H9 (cell line): ENCODE data around the gene SGIP1. TPM values are rescaled to one million over a fixed set of nuclear protein-coding genes. Genes with fewer than 3 reads are reported as not detected.
A peak's percentile ranks its signal among the peaks of the same experiment; 100 is the strongest.

ENCODE experiments used
- DNase-seq: peaks from one replicate; pipeline ENCODE4 v3.0.0-alpha.2; 2017
- H2AFZ ChIP-seq: one replicate; pipeline ENCODE4 v1.6.1; 2013; ENCODE audit warnings: mild to moderate bottlenecking, low read length, control low read depth, moderate library complexity
- H2AK5ac ChIP-seq: 2 replicates; pipeline ENCODE4 v1.6.1; 2013; ENCODE audit warnings: low read length, control low read depth, mixed read lengths; ENCODE audit not compliant: insufficient read length
- H2BK120ac ChIP-seq: one replicate; pipeline ENCODE4 v1.6.1; 2013; ENCODE audit warnings: low read depth, mild to moderate bottlenecking, low read length, control low read depth, inconsistent platforms; ENCODE audit not compliant: poor library complexity, severe bottlenecking
- H2BK12ac ChIP-seq: 2 replicates; pipeline ENCODE4 v1.6.1; 2013; ENCODE audit warnings: low read length, control low read depth, mixed read lengths, low read depth; ENCODE audit not compliant: insufficient read length
- H2BK15ac ChIP-seq: 2 replicates; pipeline ENCODE4 v1.6.1; 2013; ENCODE audit warnings: low read depth, low read length, control low read depth
- H2BK20ac ChIP-seq: one replicate; pipeline ENCODE4 v1.6.1; 2013; ENCODE audit warnings: low read depth, mild to moderate bottlenecking, low read length, control low read depth, inconsistent platforms; ENCODE audit not compliant: poor library complexity, severe bottlenecking
- H2BK5ac ChIP-seq: 2 replicates; pipeline ENCODE4 v1.6.1; 2013; ENCODE audit warnings: low read length, control low read depth, mixed read lengths; ENCODE audit not compliant: insufficient read length
- H3K14ac ChIP-seq: 2 replicates; pipeline ENCODE4 v1.6.1; 2013; ENCODE audit warnings: low read length, control low read depth; ENCODE audit not compliant: insufficient read depth
- H3K18ac ChIP-seq: 2 replicates; pipeline ENCODE4 v1.6.1; 2013; ENCODE audit warnings: low read depth, mild to moderate bottlenecking, mixed read lengths, low read length, control low read depth; ENCODE audit not compliant: insufficient read length
- H3K23ac ChIP-seq: 2 replicates; pipeline ENCODE4 v1.6.1; 2013; ENCODE audit warnings: low read length, control low read depth, mixed read lengths, low read depth; ENCODE audit not compliant: insufficient read length
- H3K23me2 ChIP-seq: 2 replicates; pipeline ENCODE4 v1.6.1; 2013; ENCODE audit warnings: low read depth, mild to moderate bottlenecking, mixed read lengths, low read length, control low read depth; ENCODE audit not compliant: insufficient read length, poor library complexity, severe bottlenecking
- H3K27ac ChIP-seq: 2 replicates; pipeline ENCODE4 v1.5.1; 2013; ENCODE audit warnings: low read length, control low read depth, mixed read lengths, low read depth; ENCODE audit not compliant: insufficient read length
- H3K27me3 ChIP-seq: 2 replicates; pipeline ENCODE4 v1.6.1; 2013; ENCODE audit warnings: low read length, control low read depth, inconsistent platforms; ENCODE audit not compliant: insufficient read depth
- H3K4ac ChIP-seq: 2 replicates; pipeline ENCODE4 v1.6.1; 2013; ENCODE audit warnings: low read depth, mild to moderate bottlenecking, control low read depth, inconsistent platforms, low read length, moderate library complexity
- H3K4me1 ChIP-seq: 2 replicates; pipeline ENCODE4 v1.6.1; 2013; ENCODE audit warnings: low read length, control low read depth, inconsistent platforms; ENCODE audit not compliant: insufficient read depth
- H3K4me2 ChIP-seq: 2 replicates; pipeline ENCODE4 v1.6.1; 2013; ENCODE audit warnings: low read length, control low read depth, mixed read lengths; ENCODE audit not compliant: insufficient read length, insufficient read depth
- H3K56ac ChIP-seq: 2 replicates; pipeline ENCODE4 v1.6.1; 2013; ENCODE audit warnings: low read depth, mild to moderate bottlenecking, mixed read lengths, low read length, control low read depth; ENCODE audit not compliant: insufficient read length
- H3K79me1 ChIP-seq: 2 replicates; pipeline ENCODE4 v1.6.1; 2013; ENCODE audit warnings: low read depth, mild to moderate bottlenecking, moderate library complexity, low read length, control low read depth, inconsistent platforms; ENCODE audit not compliant: insufficient read depth, poor library complexity, severe bottlenecking
- H3K79me2 ChIP-seq: 2 replicates; pipeline ENCODE4 v1.6.1; 2013; ENCODE audit warnings: low read length, control low read depth, inconsistent platforms; ENCODE audit not compliant: insufficient read depth
- H3K9ac ChIP-seq: 2 replicates; pipeline ENCODE4 v1.6.1; 2013; ENCODE audit warnings: low read length, control low read depth, mixed read lengths; ENCODE audit not compliant: insufficient read length; ENCODE audit errors: extremely low read depth
- H3K9me3 ChIP-seq: one replicate; pipeline ENCODE4 v1.6.1; 2013; ENCODE audit warnings: low read depth, low read length, inconsistent platforms; ENCODE audit not compliant: control insufficient read depth
- H3T11ph ChIP-seq: one replicate; pipeline ENCODE4 v1.6.1; 2013; ENCODE audit warnings: mild to moderate bottlenecking, low read length, control low read depth, inconsistent platforms
- H4K20me1 ChIP-seq: one replicate; pipeline ENCODE4 v1.6.1; 2013; ENCODE audit not compliant: control insufficient read depth, insufficient read length, insufficient read depth
- H4K5ac ChIP-seq: 2 replicates; pipeline ENCODE4 v1.6.1; 2013; ENCODE audit warnings: low read depth, mild to moderate bottlenecking, mixed read lengths, low read length, control low read depth; ENCODE audit not compliant: insufficient read length
- H4K8ac ChIP-seq: replicated peaks from 2 replicates; pipeline ENCODE4 v1.6.1; 2013; ENCODE audit warnings: low read length, control low read depth, mixed read lengths, low read depth; ENCODE audit not compliant: insufficient read length
- H4K91ac ChIP-seq: 2 replicates; pipeline ENCODE4 v1.6.1; 2013; ENCODE audit warnings: low read depth, mild to moderate bottlenecking, moderate library complexity, mixed read lengths, low read length, control low read depth; ENCODE audit not compliant: insufficient read length
- H3K27ac Mint-ChIP-seq, 3 experiments: 2 replicates in 2 of 3; 3 replicates in 1 of 3; pipeline ENCODE4 v1.8.0; 2020 to 2021; ENCODE audit warnings: mixed read lengths in 3 of 3, mild to moderate bottlenecking in 1 of 3, moderate library complexity in 1 of 3
- H3K27me3 Mint-ChIP-seq: 2 replicates; pipeline ENCODE4 v1.8.0; 2021; ENCODE audit warnings: low read depth, mild to moderate bottlenecking, moderate library complexity, mixed read lengths
- H3K36me3 Mint-ChIP-seq, 3 experiments: 2 replicates in 2 of 3; 3 replicates in 1 of 3; pipeline ENCODE4 v1.8.0; 2020 to 2021; ENCODE audit warnings: low read depth in 3 of 3, mixed read lengths in 3 of 3; ENCODE audit not compliant: insufficient read depth in 1 of 3
- H3K4me1 Mint-ChIP-seq, 2 experiments: 2 replicates each; pipeline ENCODE4 v1.8.0; 2020; ENCODE audit warnings: mixed read lengths in 2 of 2
- H3K4me3 Mint-ChIP-seq, 2 experiments: 2 replicates in 1 of 2; 3 replicates in 1 of 2; pipeline ENCODE4 v1.8.0; 2020 to 2021; ENCODE audit warnings: mild to moderate bottlenecking in 2 of 2, mixed read lengths in 2 of 2, moderate library complexity in 1 of 2
- H3K9me3 Mint-ChIP-seq, 2 experiments: 2 replicates in 1 of 2; 3 replicates in 1 of 2; pipeline ENCODE4 v1.8.0; 2020; ENCODE audit warnings: mild to moderate bottlenecking in 2 of 2, mixed read lengths in 2 of 2, moderate library complexity in 1 of 2
- CTCF ChIP-seq: fragments of 200-600 bp; sonication (generic); conservative IDR thresholded peaks from 3 replicates; pipeline ENCODE4 v1.8.0; 2021; ENCODE audit warnings: antibody characterized with exemption, mild to moderate bottlenecking
- WGBS: extraction: QIAGEN DNeasy Blood & Tissue Kit; methylation state at CpG from one replicate; pipeline ENCODE4 v1.1.7; 2013; ENCODE audit warnings: missing lambda C conversion rate, low lambda C conversion rate, mixed read lengths; ENCODE audit not compliant: insufficient read length; ENCODE audit errors: extremely low coverage; 5-methylcytosine and 5-hydroxymethylcytosine counted together
- total RNA-seq: library from RNA; stranded (reverse); gene quantifications from 2 replicates; pipeline ENCODE4 v1.2.1, GENCODE V29; 2021

Gene SGIP1
- total RNA-seq, 1 experiment from 2014 or later = 1.5 TPM

- no peak overlapping the region for H2AK5ac ChIP-seq
- Mint-ChIP-seq H3K27ac (peak overlapping the region; percentile 26 to 69 (median 63); a peak in 5 of 7 replicates), H3K4me1 (peaks cover 10 to 12% of the 10 kb centered on the region in 2 experiments), H3K27me3 (no peaks in the 10 kb centered on the region), H3K36me3 (no peaks in the 10 kb centered on the region), H3K4me3 (peak overlapping the region in 1 of 2 experiments; percentile 45; a peak in 1 of 5 replicates), H3K9me3 (no peaks in the 10 kb centered on the region)
- peaks cover 4% of the 10 kb centered on the region; the same call in 1 of the 2 replicates for H3K4me1 ChIP-seq
- H4K91ac ChIP-seq = no peak overlapping the region
- H3K27me3 ChIP-seq = no peaks in the 10 kb centered on the region
- no peaks in the 10 kb centered on the region for H3K9me3 ChIP-seq
- H3K4ac ChIP-seq = no peak overlapping the region
- H3K23ac ChIP-seq = no peak overlapping the region
- H2BK20ac ChIP-seq = no peak overlapping the region
- H2BK5ac ChIP-seq = no peak overlapping the region
- H3K27ac ChIP-seq = peak overlapping the region; percentile 6
- H3K9ac ChIP-seq = no peak overlapping the region
- no peak overlapping the region for H3T11ph ChIP-seq
- H4K5ac ChIP-seq = no peak overlapping the region
- H3K79me2 ChIP-seq = no peaks in the 10 kb centered on the region
- H2AFZ ChIP-seq = peak overlapping the region; percentile 18
- WGBS = no CpG with 5 or more reads among the region's 5 CpGs
- H4K20me1 ChIP-seq = no peaks in the 10 kb centered on the region
- H3K23me2 ChIP-seq = no peaks in the 10 kb centered on the region
- no peaks in the 10 kb centered on the region for H3K79me1 ChIP-seq
- no peak overlapping the region for H3K56ac ChIP-seq
- no peak overlapping the region for H3K14ac ChIP-seq
- peak; percentile 38 for DNase-seq
- H3K4me2 ChIP-seq = no peak overlapping the region
- TF ChIP-seq CTCF = no peak
- H4K8ac ChIP-seq = no peak overlapping the region
- no peak overlapping the region for H3K18ac ChIP-seq
- no peak overlapping the region for H2BK12ac ChIP-seq
- H2BK15ac ChIP-seq = no peak overlapping the region
- H2BK120ac ChIP-seq = no peak overlapping the region
Observed at GRCh38 chr1:66552829-66553228, 18.9 kb downstream of the SGIP1 start.
